Measurements from ENCODE around the gene OTOGL. TPM values are rescaled to one million over a fixed set of nuclear protein-coding genes. Genes with fewer than 3 reads are reported as not detected.

The OTOGL gene
- total RNA-seq, 1 donor from 2014 or later = 0.32 TPM

DNA sequence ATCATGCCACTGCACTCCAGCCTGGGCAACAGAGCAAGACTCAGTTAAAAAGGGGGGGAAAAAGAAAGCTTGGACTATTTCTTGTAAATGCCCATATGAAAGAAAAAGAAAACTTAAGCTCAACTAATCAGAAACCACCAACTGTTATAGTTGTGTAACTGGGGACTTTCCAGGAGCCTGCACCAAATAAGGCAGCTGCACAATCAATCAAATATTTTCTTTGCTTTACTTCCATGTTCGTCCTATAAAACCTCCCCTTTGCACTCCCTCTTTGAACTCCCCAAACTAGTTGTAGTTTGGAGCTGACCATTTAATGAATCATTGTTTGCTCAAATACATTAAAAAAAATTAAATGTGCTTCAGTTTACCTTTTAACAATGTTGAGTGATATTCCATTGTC is 54.9 kb downstream of the OTOGL start:
- intact Hi-C loops (cut with DNase I) = no loop called here
- Histone ChIP-seq H3K9me3 (no peaks in the 10 kb centered on the region), H3K27me3 (ENCODE audit: low read depth) (no peaks in the 10 kb centered on the region), H3K27ac (no peak overlapping the region), H3K4me1 (no peaks in the 10 kb centered on the region), H3K4me3 (no peak overlapping the region), H3K36me3 (no peaks in the 10 kb centered on the region)
- DNase-seq (no peak), ATAC-seq (no peak)
- TF ChIP-seq, protein P1, sequence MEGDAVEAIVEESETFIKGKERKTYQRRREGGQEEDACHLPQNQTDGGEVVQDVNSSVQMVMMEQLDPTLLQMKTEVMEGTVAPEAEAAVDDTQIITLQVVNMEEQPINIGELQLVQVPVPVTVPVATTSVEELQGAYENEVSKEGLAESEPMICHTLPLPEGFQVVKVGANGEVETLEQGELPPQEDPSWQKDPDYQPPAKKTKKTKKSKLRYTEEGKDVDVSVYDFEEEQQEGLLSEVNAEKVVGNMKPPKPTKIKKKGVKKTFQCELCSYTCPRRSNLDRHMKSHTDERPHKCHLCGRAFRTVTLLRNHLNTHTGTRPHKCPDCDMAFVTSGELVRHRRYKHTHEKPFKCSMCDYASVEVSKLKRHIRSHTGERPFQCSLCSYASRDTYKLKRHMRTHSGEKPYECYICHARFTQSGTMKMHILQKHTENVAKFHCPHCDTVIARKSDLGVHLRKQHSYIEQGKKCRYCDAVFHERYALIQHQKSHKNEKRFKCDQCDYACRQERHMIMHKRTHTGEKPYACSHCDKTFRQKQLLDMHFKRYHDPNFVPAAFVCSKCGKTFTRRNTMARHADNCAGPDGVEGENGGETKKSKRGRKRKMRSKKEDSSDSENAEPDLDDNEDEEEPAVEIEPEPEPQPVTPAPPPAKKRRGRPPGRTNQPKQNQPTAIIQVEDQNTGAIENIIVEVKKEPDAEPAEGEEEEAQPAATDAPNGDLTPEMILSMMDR (IDR thresholded peaks at IDR 0.05) = no peak

DNA sequence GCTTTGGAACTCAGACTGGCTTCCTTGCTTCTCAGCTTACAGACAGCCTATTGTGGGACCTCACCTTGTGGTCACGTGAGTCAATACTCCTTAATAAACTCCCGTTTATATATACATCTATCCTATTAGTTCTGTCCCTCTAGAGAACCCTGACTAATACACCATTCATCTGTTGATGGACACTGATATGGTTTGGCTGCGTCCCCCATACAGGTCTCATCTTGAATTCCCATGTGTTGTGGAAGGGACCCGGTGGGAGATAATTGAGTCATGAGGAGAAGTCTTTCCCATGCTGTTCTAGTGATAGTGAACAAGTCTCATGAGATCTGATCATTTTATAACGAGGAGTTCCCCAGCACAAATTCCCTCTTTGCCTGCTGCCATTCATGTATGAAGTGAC is 57.0 kb downstream of the OTOGL start:
- H3K36me3 ChIP-seq = no peaks in the 10 kb centered on the region
- H3K9me3 ChIP-seq = no peaks in the 10 kb centered on the region
- no peak overlapping the region for H3K4me3 ChIP-seq
- TF ChIP-seq, protein P1 (IDR thresholded peaks at IDR 0.05) = no peak
- H3K27me3 ChIP-seq (ENCODE audit: low read depth) = no peaks in the 10 kb centered on the region
- ATAC-seq = no peak
- intact Hi-C loops (cut with DNase I) = no loop called here
- no peaks in the 10 kb centered on the region for H3K4me1 ChIP-seq
- no peak for DNase-seq
- H3K27ac ChIP-seq = no peak overlapping the region

DNA sequence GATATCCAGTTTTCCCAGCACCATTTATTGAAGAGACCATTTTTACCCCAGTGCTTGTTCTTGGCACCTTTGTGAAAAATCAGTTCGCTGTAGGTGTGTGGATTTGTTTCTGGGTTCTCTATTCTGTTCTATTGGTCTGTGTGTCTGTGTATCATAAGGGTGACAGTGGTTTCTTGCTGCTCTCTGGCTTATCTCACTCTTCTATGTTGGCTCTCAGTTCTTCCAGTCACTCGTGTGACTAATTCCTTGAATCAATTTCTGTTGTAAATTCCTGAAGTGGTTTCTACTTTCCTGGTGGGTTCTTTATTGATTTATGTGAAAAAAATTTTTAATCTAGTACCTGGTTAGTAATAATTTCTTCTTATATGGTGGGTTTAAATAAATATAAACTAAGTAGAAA is 58.3 kb downstream of the OTOGL start:
- no peaks in the 10 kb centered on the region for H3K27me3 ChIP-seq (ENCODE audit: low read depth)
- TF ChIP-seq, protein P1 (IDR thresholded peaks at IDR 0.05) = no peak

DNA sequence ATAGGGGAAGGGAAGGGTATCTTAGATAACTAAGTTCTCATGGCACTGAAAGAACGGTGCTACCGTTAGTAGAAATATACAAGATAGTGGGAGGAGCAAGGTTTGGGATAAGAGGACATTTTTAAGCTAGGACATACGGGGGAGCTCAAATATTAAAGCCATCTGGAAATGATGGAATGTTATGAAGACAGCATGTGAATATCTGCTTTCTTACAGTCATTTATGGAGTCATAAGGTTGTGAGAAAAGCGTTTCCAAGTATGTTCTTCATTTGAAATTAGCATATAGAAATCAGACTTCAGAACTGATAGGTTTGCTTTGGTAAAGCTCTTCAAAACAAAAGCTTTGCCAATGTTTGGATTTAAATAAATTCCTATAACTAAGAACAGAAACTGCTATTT is 62.3 kb downstream of the OTOGL start:
- H3K4me3 ChIP-seq = no peak overlapping the region
- H3K27ac ChIP-seq = no peak overlapping the region
- ATAC-seq (no peak), DNase-seq (no peak)
- no peaks in the 10 kb centered on the region for H3K9me3 ChIP-seq
- TF ChIP-seq, protein P1 (IDR thresholded peaks at IDR 0.05) = no peak
- no peaks in the 10 kb centered on the region for H3K27me3 ChIP-seq (ENCODE audit: low read depth)
- H3K4me1 ChIP-seq = no peaks in the 10 kb centered on the region
- intact Hi-C loops (cut with DNase I) = no loop called here
- H3K36me3 ChIP-seq = no peaks in the 10 kb centered on the region

More for the DNA sequence above, 58.3 kb downstream of the OTOGL start:
- no peak overlapping the region for H3K27ac ChIP-seq
- H3K9me3 ChIP-seq = no peaks in the 10 kb centered on the region
- H3K36me3 ChIP-seq = no peaks in the 10 kb centered on the region
- no peaks in the 10 kb centered on the region for H3K4me1 ChIP-seq
- DNase-seq (no peak), ATAC-seq (no peak)
- intact Hi-C loops (cut with DNase I) = no loop called here
- H3K4me3 ChIP-seq = no peak overlapping the region

DNA sequence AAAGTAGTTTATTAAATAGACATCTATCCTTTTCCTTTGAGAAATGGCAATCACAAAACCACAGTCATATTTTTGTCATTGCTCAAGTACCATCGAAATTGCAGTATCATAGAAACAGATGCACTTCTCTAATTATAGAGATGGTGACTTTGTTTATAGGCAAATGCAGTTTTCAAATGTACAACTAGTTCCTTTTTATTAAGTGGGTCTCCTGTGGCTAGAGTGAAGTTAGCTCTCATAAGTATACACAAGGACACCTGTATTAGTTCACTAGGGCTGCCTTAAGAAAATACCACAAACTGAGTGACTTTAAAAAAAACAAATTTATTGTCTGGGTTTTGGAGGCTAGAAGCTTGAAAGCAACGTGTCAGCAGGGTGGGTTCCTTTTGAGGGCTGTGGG is 62.8 kb downstream of the OTOGL start:
- TF ChIP-seq, protein P1 (IDR thresholded peaks at IDR 0.05) = no peak

DNA sequence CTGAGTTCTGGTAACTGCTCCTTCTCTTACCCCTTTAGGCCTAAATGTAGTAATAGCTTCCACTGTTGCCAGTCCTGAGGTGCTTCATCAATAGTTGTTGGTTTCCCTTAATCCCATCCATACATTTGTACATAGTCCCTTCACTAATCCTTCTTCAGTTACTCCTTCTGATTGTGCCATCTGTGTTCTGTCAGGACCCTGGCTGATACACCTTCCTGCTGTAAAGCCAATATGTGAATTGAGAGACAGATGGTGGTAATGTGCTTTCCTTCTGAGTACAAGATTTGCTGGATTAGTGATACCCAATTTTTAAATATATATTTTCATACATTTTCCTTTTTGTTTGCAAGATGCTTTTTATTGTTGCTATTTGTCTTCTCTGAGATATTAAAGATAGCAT is 66.4 kb downstream of the OTOGL start:
- Histone ChIP-seq H3K4me3 (no peak overlapping the region), H3K27ac (no peak overlapping the region), H3K36me3 (no peaks in the 10 kb centered on the region), H3K9me3 (no peaks in the 10 kb centered on the region), H3K4me1 (no peaks in the 10 kb centered on the region), H3K27me3 (ENCODE audit: low read depth) (no peaks in the 10 kb centered on the region)
- DNase-seq (no peak), ATAC-seq (no peak)
- intact Hi-C loops (cut with DNase I) = no loop called here
- TF ChIP-seq, protein P1 (IDR thresholded peaks at IDR 0.05) = no peak

More for the DNA sequence above, 62.8 kb downstream of the OTOGL start:
- Histone ChIP-seq H3K4me3 (no peak overlapping the region), H3K27ac (no peak overlapping the region), H3K4me1 (no peaks in the 10 kb centered on the region), H3K36me3 (no peaks in the 10 kb centered on the region), H3K9me3 (no peaks in the 10 kb centered on the region), H3K27me3 (ENCODE audit: low read depth) (no peaks in the 10 kb centered on the region)
- DNase-seq (no peak), ATAC-seq (no peak)
- intact Hi-C loops (cut with DNase I) = no loop called here

Data from lower lobe of right lung (tissue), 2 donors.